NCI-H1417 treated with DMSO at 0.1 percent for 48 hours (cell line): Measurements from ENCODE around the gene MRAS.

Experiments
- DNase-seq: peaks from one replicate; lab custom pipeline; 2025; lab: John Stamatoyannopoulos, UW

MRAS gene

DNA sequence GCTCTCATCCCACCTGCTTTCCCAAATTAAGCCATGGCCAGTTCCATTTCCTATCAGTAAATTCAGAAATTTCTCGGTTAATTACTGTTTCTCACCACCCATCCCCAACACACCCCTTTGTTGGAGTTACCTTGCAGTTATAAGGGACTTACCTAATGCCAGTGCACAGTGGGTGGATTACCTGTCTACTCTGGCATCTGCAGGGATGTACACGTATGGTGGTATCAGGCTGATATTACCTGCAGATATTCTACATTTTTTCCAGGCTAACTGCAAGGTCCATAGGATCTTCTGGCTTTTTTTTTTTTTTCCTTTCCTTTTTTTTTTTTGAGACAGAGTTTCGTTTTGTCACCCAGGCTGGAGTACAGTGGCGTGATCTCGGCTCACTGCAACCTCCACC lies 7.9 kb upstream of the MRAS start:
- no peak for DNase-seq

DNA sequence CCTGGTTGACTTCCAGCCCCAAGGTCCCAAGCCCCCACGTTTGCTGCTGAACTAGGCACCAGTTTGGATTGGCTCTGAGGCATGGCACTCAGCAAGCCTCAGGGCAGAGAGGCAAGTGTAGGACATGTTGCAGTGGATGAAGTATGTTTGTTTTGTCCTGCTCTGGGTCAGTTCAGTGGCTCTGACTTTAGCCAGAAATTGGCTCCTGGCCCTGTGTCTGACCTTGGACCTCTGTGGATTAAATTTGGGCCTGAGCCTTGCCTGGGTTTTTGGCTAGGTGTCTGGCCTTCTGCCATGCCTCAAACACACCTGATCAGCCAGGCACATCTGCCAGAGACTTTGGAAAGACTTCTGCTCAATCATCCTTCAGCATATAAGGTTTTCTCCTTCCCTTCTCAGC lies 3.6 kb upstream of the MRAS start:
- no peak for DNase-seq

DNA sequence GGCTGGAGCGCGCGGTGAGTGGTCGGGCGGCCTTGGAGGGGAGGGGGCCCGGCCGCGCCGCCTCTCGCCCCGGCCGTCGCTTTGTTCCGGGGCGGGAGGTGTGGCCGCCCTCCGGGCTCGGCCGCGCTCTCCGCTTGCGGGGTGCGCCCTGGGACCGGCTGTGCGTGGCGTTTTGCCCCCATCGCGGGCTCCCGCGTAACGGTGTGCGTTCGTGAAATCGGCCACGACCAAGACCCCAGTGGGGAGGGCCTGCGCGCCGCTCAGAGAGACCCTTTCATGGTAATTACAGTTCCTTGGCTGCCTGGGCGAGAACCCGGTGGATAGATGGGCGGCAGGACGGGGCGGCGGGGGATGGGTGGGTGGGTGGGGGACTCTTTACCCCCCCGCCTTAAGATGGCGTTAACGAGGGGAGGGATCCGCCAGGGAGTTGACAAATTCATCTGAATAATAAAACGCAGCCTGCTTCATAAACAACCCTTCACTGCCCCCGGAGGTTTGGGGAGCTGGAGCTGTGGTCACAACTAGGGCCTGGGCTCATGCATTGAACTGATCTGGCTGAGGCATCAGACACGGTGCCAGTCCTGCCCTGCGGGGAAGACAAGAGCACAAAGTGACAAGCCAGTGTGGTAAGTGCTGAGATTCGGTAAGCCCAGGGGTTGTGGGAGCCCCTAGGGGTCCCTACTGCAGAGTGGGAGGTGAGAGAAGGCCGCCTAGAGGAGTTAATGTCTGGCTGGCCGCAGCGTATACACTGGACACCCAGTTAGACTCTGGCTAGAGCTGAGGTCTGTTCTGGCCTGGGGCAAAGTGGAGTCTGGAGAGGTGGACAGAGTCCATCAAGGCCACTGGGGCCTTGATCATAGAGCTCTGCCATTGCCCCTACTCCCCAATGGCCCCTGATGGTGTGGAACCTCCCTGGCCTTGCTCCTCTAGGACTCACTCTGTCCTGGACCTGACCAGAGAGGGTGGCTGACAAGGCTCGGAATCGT lies 668 bp downstream of the MRAS start:
- no peak for DNase-seq

DNA sequence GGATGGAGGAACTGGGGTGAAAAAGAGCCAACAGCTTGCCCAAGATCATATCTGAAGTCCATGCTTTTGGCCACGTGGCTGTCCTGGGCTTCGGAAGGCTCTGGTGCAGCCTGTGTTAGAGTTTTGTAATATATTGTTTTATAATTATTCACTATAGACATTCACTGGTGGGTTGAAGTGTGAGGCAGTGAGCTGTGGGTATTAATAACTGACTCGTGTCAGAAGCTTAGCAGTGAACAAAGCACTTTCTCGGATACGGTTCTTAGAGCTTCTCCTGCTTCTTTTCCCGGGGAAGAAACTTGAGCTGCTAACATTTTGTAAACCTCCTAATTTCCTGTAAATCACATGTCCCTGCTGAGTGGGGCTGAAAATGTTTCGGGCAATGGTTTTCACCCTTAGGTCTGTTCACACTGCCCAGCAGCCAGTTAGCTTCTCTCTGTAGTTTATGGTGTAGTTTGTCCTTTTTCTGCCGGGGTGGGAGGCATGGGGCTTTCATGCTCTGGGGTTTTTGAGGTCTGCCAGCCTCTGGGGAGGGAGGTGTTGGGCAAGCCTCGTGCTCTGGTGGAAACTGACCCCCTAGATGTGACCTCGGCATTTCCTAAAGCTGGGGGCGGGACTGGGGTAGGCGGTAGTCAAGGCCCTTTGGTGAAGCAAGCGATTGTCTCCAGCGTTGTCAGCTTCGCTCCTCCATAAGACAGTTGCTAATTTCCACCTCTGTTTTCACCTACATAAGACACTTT lies 1.7 kb downstream of the MRAS start:
- DNase-seq = no peak

DNA sequence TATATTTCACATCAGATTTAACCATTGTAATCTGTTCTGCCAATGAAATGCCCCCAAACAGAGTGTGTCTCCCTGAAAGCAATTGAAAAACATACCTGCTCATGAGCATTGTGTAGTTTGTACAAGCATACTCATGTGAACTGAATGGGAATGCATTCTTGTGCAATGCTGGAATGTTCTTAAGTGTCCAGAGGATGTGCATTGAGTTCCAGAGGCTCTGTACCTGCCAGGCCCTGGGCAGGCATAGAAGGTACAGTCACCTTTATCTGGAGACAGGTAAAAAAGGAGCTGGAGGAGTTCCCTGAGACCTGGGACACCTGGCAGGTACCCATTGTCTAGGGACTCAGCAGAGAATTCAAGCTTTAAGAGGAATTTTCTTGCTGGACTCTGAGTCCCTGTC lies 2.8 kb downstream of the MRAS start:
- DNase-seq = no peak

DNA sequence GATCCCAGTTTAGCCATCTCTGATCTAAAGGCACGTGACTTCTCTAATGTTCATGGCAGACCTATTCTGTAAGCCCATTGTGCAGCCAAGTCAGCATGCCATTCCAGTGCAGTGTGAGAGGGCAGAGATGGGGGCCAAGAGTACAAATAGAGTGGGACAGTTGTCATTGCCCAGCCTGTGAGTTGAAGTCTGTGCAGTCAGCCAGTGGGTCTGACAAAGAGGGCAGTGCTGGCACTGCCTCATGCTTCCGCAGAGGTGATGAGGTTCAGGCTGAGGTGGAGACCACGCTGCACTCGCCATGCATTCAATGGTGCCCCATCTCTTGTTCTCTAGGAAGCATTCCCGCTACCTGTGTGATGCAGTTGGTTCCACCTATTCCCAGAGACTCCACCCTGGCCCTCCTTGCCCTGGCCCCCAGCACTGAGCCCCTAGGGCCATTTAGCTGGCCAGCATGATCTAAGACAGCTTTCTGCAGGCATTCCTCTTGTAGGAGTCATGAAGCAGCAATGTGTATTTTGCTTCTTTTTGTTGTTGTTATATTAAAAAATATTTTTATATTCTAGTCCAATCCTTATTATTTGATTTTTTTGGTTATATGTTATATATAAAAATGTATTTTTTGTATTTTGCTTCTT lies 3.7 kb downstream of the MRAS start:
- no peak for DNase-seq

DNA sequence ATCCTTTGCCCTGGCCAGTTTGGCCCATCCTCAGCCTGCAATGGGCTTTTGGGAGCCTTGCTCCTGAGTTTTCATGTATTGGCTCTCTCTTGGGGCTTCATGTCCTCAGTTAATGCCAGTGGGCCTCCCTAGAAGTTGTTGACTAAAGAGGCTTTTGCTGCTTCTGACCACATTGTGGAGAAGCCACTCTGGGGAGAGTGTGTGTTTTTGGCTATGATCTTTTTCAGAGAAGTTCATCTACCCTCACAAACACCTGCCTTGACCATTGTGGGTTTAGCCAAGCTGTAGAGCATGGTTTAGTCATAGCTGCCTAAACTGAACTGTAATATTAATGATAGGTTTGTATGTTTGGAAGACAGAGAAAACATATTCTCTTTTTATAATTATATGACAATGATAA lies 6.0 kb downstream of the MRAS start:
- no peak for DNase-seq

DNA sequence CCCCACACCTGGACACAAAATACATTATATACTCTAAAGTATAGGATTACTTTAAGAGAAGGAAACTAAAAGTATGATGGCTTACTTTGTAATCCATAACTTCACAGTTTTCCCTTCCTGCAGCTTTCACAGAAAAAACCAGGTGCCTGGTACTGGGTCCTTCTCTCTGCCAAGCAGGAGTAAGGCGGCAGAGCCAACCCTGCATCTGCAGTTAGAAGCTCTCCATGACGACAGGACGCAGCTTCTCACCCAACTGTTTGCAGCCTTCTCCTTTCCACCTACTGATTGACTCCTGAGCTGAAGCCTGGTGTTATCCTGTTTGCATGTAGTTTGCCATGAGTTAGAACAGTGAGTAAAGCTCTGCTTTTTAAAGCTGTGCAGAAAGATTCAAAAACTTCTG lies 6.7 kb downstream of the MRAS start:
- DNase-seq = no peak

DNA sequence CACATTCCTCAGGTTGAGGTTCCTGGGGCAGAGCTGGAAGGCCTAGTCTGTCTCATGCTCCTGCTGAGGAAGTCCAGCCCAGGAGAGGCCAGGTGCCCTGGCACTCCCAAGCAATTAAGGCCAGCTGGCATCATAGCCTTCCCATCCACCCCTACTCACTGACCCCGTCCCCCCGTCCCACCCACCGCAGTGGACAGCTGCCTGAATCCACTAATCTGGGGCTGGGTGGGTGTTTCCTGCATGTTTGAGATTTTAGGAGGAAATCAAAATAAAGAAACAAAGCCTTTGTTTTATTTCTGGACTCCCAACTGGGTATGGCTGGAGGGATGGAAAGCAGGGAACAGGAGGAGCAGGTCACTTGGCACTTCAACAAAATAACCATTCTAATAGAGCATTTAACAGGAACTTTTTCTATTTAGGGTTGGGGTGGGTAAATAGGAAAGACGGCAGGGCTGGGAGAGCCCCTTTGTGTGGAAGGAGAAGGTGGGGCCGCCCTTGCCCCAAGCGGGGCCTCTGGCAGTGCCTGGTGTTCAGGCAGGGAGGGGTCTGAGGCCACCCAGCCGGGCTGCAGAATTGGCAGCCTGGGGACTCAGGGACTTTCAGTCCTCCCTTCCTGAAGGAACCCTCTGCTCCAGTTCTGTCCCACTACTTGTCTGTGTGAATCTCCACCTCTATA lies 8.5 kb downstream of the MRAS start:
- no peak for DNase-seq

DNA sequence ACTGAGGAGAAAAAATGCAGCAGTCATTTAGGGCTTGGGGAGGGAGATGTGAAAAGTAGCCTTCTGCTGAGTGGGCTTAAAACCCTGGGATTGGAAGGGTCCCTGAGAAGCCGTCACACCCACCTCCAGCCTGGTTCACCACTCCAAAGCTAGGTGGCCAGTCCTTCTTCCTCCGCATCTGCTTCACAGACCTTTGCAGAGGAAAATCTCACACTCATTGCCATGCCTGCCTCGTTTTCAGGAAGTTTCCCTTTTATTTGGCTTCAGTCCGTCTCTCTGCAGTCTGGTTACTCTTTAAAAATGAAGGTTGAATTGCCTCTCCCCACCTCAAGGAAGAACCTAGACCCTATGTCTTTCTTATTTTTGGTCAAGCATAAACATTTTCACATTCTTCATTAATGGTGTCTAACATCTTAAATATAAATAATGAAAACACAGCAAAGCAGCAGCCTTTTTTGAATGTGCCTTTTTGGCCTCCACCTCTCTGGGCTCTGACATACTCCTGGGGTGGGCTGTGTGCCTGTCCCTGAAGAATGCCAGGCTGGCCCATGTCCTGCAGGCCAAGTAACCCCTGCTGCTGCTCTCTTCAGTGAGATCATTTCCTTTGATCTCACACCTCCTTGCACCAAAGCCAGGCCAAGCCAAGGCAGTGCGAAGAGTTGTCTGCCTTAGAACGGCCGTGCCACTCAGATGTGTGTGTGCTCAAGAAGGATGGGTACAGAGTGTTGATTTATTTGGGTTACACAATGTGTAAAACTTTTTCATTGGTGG lies 11.0 kb downstream of the MRAS start:
- no peak for DNase-seq

DNA sequence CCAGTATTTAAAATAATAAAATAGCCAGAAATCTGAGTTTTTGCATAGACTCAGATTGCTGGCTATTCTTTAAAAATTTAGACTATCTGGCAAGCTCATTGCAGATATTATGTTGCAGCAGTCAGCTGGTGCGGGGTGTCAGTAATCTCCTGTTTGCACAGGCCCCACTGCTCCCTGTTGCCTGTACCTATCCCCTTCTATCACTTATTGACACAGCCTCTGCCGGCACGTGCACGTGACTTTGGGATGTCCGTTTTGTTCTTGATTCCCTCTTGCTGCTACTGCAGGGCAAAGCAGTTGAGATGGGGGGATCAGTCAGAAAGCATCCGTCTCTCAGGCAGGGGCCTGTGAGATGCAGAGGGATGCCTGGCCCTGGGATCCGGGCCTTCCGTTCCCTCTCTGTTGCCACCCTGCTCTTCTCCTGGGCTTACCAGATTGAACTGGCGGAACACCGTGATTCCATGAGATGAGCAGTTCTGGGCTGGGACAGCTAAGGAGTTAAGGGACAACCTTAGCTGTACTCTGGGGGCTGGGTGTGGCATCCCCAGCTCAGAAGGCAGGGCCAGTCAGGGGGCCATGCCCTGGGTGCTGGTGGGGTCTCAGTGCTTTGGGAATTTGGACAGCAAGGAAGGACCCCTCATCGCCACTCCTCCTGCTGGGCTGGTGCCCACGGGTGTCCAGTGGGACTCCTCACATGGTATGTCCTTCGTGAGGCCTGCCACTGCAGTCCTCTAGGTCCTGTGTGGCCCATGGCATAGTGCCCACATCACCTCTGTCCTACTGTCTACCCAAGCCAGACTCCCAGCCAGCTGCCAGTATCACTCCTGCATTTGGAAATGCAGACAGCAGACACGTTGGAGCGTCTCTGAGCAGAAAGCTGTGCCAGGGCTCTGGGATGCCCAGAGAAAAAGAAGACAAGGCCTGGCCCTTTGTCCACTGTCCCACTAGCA lies 11.8 kb downstream of the MRAS start:
- DNase-seq = no peak

DNA sequence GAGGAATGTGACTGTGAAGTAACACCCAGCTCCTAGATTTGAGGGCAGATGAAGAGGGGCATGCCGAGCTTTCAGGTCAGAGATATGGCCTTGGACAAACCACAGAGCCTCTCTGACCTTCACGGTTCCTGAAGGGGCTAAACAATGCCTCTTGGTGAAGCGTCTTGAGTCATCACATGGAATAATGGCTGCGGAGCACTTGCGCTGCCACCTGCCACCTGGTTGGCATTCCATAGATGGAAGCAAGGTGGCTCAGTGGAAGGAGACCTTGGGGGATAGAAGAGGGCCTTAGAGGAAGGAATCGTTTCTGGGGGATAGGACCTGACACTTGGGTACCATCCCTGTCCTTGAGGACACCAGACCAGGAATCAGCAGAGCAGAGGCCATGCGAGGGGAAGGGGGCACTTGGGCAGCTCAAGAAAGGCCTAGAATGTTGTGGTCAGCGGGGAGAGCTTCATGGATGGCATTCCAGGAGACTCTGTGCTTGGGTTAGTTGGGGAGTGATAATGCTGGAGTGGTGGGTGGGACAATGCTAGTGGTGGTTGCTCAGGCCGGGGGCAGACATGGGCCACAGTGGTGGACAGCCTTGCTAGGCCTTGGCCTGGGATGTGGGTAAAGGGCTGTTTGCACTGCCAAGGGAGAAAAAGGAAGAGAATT lies 12.6 kb downstream of the MRAS start:
- no peak for DNase-seq

DNA sequence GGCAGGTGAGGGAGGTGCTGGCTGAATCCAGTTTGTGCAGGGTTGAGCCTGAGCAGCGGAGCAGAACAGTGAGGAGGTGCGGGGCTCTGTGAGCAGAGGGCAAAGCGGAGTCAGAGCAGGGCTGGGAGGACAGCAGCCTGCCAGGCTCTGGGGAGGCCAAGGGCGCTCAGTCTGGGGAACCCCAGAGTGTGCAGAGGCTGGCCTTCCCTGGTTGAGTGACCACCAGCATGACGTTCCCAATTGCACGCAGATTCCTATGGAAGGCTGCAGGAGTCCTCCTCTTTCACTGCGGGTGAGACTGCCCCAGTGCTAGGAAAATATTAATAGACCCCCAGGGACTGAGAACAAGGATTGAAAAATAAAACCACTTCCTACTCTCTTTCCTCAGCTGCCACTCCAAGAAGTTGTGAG lies 13.2 kb downstream of the MRAS start:
- DNase-seq = no peak

DNA sequence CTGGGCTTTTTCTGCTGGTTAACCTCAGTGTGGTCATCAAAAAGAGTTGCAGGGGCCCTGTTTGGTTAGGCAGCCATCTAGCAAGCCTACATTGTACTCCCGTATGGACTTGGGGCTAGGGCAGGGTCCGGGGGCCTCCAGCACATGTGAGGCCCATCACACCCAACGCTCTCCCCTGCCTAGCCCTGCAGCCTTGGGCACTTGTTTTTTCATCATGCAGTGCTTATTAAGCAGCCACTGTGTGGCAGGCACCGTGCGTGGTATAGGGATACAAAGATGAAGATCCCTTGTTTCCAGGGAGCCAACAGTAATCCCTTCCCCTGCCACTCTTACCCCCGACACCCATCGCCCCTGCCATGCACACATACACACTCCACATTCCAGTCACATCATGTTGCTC lies 14.2 kb downstream of the MRAS start:
- DNase-seq = no peak

DNA sequence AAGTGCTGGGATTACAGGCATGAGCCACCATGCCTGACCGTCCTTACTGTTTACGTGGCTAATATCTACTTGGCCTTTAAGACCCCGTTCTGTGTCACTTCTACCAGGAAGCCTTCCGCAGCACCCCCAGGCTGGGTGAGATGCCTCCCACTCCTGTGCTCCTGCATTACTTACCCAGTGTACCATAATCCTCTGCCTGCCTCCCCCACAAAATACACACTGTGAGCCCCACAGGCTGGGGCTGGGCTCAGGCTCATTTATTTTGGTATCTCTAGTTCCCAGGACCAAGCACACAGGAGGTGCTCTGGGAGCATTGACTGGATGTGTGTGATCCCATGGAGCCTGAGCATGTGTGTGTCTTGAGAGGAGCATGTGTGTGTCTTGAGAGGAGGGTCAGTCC lies 14.9 kb downstream of the MRAS start:
- DNase-seq = no peak

DNA sequence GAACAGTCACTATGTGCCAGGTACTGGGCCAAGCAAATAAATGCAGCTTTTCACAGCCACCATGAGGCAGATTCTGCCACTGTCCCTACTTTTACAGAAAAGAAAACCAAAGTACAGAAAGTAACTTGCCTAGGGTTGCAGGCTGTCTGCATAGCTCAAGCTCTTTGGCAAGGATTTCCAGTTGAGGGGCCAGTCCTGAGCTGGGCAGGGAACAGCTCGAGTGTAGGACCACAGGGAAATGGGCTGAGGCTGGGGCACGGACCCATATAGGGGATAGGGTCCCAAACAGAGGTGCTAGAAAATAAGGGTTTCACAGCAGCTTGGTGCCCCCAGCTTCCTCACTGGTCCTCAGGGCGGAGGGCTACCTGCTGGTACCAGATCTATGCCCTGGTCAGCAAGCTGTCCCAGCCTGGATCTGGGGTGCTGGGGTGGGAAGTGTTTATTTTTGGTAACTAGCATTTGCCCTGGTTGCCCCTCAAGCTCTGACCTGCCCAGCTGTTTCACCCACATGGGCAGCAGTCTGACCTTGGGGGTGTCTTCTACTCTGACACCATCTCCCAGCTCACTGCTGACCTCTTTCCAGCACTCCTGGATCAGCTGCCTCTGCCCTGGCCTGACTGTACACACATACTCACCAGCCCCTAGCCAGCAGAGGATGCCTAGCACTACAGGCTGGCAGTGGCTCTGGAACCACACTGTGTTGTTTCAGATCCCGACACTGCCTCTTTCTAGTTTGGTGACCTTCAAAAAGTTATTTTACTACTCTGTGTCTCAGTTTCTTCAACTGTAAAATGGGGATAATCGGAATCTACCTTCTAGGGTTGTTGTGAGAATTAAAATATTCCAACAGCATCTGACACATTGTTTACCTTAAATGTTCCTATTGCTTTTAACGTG lies 16.2 kb downstream of the MRAS start:
- no peak for DNase-seq

DNA sequence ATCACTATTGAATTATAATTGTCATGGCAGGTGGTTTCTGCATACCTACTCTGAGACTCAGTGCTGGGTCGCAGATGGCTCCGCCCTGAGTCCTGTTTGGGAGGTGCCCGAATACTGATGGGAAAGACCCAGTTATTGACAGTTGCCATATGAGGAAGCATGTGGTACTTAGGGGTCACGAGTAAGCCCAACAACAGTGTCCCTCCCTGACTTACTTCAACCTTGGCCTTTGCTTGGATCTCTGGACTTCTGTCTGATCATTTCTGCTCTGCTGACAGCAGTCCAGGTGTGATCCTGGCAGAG lies 16.8 kb downstream of the MRAS start:
- no peak for DNase-seq

DNA sequence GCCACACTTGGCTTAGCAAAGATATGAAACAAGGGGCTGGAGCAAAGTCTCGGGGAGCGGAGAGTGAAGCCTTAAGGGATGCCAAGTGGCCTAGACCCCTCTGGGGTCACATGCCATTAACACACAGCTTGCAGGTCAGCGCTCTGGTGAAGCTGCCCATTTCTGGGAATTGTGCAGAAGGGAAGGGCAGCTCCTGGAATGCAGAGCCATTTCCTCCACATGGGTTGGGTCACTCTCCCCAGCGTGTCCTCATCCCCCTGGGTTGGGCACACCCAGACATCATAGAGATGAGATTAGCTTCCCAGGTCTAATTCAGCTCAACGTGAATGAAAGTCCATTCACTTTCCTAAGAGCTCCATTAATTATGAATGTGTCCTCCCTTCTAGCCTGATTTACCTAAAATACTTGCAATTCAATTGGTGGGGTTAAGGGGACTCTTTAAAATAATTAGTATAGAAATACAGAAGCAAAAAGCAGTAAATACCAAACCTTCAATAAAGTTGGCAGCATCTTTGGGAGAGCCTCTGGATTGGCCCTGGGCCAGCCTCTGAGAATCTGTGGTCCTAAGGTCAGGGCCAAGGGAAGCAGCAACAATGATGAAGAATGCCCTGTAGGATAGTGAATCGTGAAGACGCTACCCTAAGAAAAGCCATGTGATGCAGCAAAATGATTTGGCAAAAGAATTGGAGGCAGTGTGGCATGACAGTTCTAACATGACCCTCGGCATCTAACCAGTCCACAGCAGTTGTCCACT lies 17.8 kb downstream of the MRAS start:
- DNase-seq = no peak
